ENCODE data around the gene FITM2.
"Not testable (repeated sequence)": the region's sequence is repeated elsewhere in the genome, so short reads cannot be mapped to it uniquely, and the experiment has no call there.

FITM2 gene

DNA sequence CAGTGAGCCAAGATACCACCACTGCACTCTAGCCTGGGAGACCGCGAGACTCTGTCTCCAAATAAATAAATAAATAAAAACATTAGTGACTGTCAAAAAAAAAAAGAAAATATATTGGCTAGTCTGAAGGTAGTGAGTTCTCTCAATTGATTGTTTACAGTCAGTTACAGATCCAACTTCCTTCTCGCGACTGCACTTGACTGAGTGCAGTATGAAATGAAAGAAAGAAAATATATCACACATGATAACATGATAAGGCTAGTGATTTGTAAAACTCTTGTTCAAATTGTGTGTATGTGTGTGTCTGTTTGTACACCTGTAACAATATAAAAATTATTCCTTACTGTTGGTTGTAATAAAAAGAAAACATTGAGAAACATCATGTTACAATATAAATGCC, 33.7 kb upstream of the FITM2 start:
- no peaks in the 10 kb centered on the region for H3K36me3 Mint-ChIP-seq
- H3K27ac Mint-ChIP-seq = no peak overlapping the region
- no peaks in the 10 kb centered on the region for H3K9me3 Mint-ChIP-seq
- H3K4me1 Mint-ChIP-seq = no peaks in the 10 kb centered on the region
- DNase-seq (ENCODE audit: low spot score in 2 of 2) = no peak
- ATAC-seq (ENCODE audit: low read depth) = no peak
- H3K4me3 Mint-ChIP-seq = no peak overlapping the region
- H3K27me3 Mint-ChIP-seq = peaks cover 10% of the 10 kb centered on the region

DNA sequence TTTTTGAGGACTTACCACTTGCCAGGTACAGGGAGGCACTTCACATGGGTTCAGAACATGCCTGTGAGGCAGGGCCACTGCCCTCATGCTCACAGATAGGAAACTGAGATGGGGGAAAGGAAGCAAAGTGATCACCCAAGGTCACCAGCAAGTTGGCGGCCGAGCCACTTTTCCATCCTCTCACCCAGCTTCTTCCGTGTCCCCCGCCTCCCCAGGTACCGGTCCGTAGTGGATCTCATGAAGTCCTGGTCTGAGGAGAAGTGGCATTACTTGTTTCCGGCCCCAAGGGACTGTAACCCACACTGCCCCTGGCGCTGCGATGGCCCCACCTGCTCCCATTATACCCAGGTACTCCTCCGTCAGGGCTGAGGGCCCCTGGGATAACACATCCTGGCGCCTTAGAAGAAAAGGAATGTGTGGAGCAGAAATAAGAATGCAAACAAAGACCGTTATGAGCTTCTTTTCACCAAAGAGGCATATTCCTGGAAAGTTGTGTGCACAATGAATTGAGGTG, 32.2 kb upstream of the FITM2 start:
- peaks cover 7% of the 10 kb centered on the region for H3K27me3 Mint-ChIP-seq
- no peak overlapping the region for H3K4me3 Mint-ChIP-seq
- H3K36me3 Mint-ChIP-seq = no peaks in the 10 kb centered on the region
- DNase-seq (ENCODE audit: low spot score in 2 of 2) = no peak
- no peaks in the 10 kb centered on the region for H3K9me3 Mint-ChIP-seq
- H3K27ac Mint-ChIP-seq = no peak overlapping the region
- H3K4me1 Mint-ChIP-seq = no peaks in the 10 kb centered on the region
- no peak for ATAC-seq (ENCODE audit: low read depth)

DNA sequence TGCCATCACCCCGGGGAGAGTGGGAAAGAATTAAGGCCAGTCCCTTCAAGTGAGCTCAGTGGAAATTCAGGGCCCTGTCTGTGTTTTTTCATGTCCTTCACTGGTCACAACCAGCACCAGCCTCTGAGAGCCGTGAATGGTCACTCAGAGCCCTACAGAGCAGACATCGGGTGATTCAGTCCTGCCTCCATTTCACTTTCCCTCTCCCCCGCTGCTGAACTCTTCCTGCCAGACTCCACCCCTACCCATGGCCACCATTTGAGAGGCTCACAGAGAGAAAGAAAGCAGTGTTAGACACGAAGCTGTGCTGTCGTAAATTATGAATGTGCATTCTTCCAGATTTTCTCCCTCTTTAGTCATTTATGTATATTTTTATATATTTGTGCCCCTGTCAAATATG, 31.2 kb upstream of the FITM2 start:
- DNase-seq (ENCODE audit: low spot score in 2 of 2) (no peak), ATAC-seq (ENCODE audit: low read depth) (no peak)
- Mint-ChIP-seq H3K27me3 (peaks cover 7% of the 10 kb centered on the region), H3K36me3 (no peaks in the 10 kb centered on the region), H3K4me3 (no peak overlapping the region), H3K4me1 (no peaks in the 10 kb centered on the region), H3K27ac (no peak overlapping the region), H3K9me3 (no peaks in the 10 kb centered on the region)

DNA sequence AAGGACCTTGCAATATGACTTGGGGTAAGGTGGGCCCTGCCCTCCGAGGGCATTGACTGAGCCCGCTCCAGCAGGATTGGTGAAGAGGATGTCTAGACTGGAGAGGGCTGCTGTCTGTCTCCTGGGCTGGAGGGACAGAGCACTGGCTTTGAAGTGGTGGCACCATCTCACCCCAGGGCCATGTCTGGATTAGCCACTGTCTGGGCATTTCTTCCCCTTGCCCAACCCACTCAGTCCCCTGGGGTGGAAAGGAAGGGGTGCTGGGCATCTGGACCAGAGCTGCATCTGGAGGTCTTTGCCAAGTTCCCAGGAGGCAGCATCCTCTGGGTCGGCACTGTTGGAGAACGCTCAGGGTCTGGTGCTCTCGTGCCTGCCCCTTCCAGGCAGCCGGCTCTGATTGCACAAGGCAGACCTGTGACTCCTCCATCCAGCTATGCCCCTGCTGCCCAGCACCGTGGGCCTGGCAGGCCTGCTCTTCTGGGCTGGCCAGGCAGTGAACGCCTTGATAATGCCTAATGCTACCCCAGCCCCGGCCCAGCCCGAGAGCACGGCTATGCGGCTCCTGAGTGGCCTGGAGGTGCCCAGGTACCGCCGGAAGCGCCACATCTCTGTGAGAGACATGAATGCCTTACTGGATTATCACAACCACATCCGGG, 25.9 kb upstream of the FITM2 start, which contains the start of gene R3HDML:
Gene R3HDML (plus strand): TSS at position 319 of the 656 bp plus-strand sequence. CDS start 115 bp downstream, at position 434.
- ATAC-seq (ENCODE audit: low read depth) = no peak
- H3K4me1 Mint-ChIP-seq = no peaks in the 10 kb centered on the region
- no peak for DNase-seq (ENCODE audit: low spot score in 2 of 2)

DNA sequence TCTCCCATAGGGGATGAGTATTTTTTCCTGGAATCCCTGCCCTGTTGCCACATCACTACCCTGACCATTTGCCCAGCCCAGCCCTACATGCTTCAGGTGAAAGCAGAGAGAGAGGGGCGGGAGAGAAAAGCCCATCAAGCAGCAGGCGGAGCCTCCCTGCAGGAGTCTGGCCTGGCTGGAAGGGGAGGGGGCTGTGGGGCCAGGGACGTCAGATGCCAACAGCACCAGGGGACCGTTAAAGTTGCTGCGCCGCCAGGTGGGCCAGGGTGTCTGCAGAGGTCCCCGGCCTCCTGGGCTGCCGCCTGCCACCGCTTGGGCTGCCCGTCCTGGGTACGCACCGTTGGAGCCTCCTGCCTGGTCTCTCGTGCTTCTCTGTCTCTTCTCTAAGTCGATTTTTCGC, 25.1 kb upstream of the FITM2 start:
- no peaks in the 10 kb centered on the region for H3K36me3 Mint-ChIP-seq
- no peaks in the 10 kb centered on the region for H3K4me1 Mint-ChIP-seq
- H3K27me3 Mint-ChIP-seq = peaks cover 15% of the 10 kb centered on the region
- H3K27ac Mint-ChIP-seq = no peak overlapping the region
- H3K9me3 Mint-ChIP-seq = no peaks in the 10 kb centered on the region
- DNase-seq (ENCODE audit: low spot score in 2 of 2) (no peak), ATAC-seq (ENCODE audit: low read depth) (no peak)
- no peak overlapping the region for H3K4me3 Mint-ChIP-seq

More for the DNA sequence above, 25.9 kb upstream of the FITM2 start, which contains the start of gene R3HDML:
- H3K27me3 Mint-ChIP-seq = peaks cover 14% of the 10 kb centered on the region
- no peak within 1 kb of the TSS for H3K27ac Mint-ChIP-seq
- H3K4me3 Mint-ChIP-seq = no peak within 1 kb of the TSS
- H3K9me3 Mint-ChIP-seq = no peaks in the 10 kb centered on the region
- no peaks in the 10 kb centered on the region for H3K36me3 Mint-ChIP-seq

DNA sequence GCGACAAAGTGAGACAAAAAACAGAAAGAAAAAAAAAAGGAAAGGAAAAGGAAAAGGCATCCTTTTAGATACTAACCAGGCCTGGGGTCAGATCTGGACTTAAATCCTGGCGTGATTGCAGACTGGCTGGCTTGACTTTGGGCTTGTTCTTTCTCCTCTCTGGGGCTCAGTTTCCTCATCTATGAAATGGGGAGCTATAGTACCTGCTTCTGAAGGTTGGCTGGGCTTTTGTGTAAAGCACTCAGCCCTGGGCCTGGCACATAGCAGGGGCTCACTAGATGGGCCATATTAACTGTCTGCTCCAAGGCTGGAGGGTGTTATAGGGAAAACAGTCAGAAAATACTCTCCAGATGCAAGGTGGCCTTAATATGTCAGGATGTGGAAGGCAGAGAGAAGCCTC, 24.7 kb upstream of the FITM2 start:
- Mint-ChIP-seq H3K4me1 (no peaks in the 10 kb centered on the region), H3K27me3 (peaks cover 15% of the 10 kb centered on the region), H3K9me3 (no peaks in the 10 kb centered on the region), H3K27ac (no peak overlapping the region), H3K36me3 (no peaks in the 10 kb centered on the region), H3K4me3 (no peak overlapping the region)
- no peak for DNase-seq (ENCODE audit: low spot score in 2 of 2)
- no peak for ATAC-seq (ENCODE audit: low read depth)

DNA sequence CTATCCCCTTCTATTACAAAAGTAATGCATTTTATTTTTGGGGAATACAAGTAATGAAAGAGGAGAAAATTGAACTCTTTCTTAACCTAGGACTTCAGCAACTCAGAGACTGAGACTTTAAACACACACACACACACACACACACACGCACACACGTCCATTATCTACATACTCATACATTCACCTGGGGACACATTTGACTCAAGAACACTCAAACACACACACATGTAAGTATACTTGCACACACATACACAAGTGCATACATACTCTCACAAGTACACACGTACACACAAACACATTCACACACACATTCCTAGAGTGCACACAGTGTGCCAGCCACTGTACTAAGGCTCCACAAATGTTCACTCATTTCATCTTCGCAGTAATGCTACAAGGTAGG, 23.7 kb upstream of the FITM2 start:
- no peak overlapping the region for H3K4me3 Mint-ChIP-seq
- DNase-seq (ENCODE audit: low spot score in 2 of 2) = no peak
- ATAC-seq (ENCODE audit: low read depth) = no peak
- no peak overlapping the region for H3K27ac Mint-ChIP-seq
- no peaks in the 10 kb centered on the region for H3K4me1 Mint-ChIP-seq
- H3K9me3 Mint-ChIP-seq = no peaks in the 10 kb centered on the region
- H3K36me3 Mint-ChIP-seq = no peaks in the 10 kb centered on the region
- H3K27me3 Mint-ChIP-seq = peaks cover 15% of the 10 kb centered on the region

DNA sequence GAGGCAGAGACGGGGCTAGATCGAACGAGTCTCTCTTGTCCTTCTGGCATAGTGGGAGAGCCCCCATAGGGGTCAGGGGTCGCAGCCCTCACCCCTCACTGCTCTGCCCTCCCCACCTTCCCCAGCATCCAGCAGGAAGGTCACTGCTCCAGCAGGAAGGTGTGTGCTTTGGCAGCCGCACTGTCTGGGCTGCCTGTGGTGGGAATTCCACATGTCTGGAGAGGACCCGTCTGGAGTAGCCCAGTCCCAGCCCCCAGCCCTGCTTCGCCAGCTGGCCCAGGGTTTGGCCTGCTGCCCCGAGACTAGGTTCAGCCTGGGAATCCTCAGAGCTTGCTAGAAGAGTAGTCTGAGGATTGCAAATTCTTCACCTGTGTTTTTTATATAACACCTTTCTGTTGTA, 23.3 kb upstream of the FITM2 start:
- ATAC-seq (ENCODE audit: low read depth) = no peak
- Mint-ChIP-seq H3K27ac (no peak overlapping the region), H3K4me1 (no peaks in the 10 kb centered on the region), H3K27me3 (peaks cover 15% of the 10 kb centered on the region), H3K9me3 (no peaks in the 10 kb centered on the region), H3K4me3 (no peak overlapping the region), H3K36me3 (no peaks in the 10 kb centered on the region)
- DNase-seq (ENCODE audit: low spot score in 2 of 2) = no peak

DNA sequence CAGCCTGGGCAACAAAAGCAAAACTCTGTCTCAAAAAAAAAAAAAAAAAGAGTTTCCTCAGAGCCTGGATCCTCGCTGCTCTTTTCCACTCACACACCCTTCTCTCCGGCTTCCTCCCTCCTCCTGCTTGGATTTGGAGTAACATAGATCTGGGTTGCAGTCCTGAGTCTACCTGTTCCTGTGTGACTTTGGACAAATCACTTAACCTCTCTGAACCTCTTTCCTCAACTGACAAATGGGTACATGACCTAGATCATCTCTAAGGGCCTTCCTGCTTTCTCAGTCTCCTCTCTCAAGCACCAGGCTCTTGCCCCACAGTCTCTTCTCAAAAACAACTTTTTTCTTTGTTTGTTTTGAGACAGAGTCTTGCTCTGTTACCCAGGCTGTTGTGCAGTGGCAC, 20.2 kb upstream of the FITM2 start:
- no peak overlapping the region for H3K27ac Mint-ChIP-seq
- H3K4me1 Mint-ChIP-seq = no peaks in the 10 kb centered on the region
- ATAC-seq (ENCODE audit: low read depth) (no peak), DNase-seq (ENCODE audit: low spot score in 2 of 2) (no peak)
- H3K27me3 Mint-ChIP-seq = peaks cover 16% of the 10 kb centered on the region
- H3K4me3 Mint-ChIP-seq = no peak overlapping the region
- no peaks in the 10 kb centered on the region for H3K36me3 Mint-ChIP-seq
- H3K9me3 Mint-ChIP-seq = no peaks in the 10 kb centered on the region

DNA sequence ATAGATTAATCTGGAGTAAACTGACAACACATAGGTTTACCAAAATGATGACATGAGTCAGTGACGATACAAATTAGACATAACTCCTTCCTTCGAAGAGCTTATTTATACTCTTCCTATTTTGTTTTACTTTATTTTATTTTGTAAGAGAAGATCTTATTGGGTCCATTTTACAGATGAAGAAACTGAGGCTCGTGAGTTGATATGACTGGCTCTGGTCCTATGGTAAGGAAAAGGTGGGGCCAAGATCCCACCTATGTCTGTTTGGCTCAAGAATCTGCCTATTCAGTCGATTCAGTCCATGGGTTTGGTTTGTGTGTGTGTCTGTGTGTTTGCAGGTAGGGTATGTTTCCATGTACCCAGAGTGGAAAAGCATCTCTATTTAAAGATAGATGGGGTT, 17.4 kb upstream of the FITM2 start:
- ATAC-seq (ENCODE audit: low read depth) (no peak), DNase-seq (ENCODE audit: low spot score in 2 of 2) (no peak)
- no peaks in the 10 kb centered on the region for H3K4me1 Mint-ChIP-seq
- H3K9me3 Mint-ChIP-seq = no peaks in the 10 kb centered on the region
- H3K4me3 Mint-ChIP-seq = no peak overlapping the region
- no peaks in the 10 kb centered on the region for H3K36me3 Mint-ChIP-seq
- H3K27me3 Mint-ChIP-seq = peaks cover 17% of the 10 kb centered on the region
- no peak overlapping the region for H3K27ac Mint-ChIP-seq

DNA sequence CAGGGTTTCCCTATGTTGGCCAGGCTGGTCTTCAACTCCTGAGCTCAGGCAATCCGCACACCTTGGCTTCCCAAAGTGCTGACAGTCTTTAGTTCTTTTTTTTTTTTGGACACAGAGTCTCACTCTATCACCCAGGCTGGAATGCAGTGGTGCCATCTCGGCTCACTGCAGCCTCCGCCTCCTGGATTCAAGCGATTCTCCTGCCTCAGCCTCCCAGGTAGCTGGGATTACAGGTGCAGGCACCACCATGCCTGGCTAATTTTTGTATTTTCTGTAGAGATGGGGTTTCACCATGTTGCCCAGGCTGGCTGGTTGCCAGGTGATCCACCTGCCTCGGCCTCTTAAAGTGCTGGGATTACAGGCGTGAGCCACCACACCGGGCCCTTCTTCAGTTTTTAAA, 16.7 kb upstream of the FITM2 start:
- H3K4me1 Mint-ChIP-seq; H3K27ac Mint-ChIP-seq; ATAC-seq (ENCODE audit: low read depth); H3K36me3 Mint-ChIP-seq; H3K4me3 Mint-ChIP-seq; DNase-seq (ENCODE audit: low spot score in 2 of 2); H3K9me3 Mint-ChIP-seq: not testable (repeated sequence)
- H3K27me3 Mint-ChIP-seq = peaks cover 15% of the 10 kb centered on the region

DNA sequence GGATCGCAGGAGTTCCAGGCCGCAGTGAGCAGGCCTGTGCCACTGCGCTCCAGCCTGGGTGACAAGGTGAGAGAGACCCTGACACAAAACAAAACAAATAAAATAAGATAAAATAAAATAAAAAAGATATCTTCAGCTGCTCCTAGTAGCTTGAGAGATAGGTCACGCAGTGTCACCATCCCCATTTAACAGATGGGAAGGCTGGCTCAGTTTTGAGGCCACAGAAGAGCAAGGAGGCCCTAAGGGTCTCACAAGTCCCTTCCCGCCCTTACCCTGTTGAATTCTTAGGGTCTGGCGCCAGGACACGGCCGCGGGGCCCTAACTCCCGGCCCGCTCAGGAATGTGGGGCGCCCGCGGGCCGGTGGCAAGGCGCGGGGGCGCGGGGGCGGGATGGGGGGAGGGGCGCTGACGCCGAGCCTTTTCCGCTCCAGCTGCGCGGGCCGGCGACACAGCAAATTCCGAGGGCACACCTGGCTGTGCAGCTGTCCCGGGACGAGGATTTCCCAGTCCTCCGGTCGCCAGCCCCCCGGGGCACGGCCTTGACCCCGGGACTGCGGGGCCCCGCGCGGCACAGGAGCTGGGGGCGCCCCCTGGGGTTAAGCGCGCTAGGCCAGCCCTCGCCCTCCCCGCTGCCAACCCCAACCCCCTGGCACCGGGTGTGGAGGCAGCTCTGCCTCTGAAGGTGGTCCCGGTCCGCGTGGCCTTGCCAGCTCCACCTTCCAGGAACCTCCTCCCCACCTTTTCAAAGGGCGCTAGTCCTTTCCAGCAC, 15.6 kb upstream of the FITM2 start:
- DNase-seq (ENCODE audit: low spot score in 2 of 2) = no peak
- H3K27ac Mint-ChIP-seq = no peak overlapping the region

DNA sequence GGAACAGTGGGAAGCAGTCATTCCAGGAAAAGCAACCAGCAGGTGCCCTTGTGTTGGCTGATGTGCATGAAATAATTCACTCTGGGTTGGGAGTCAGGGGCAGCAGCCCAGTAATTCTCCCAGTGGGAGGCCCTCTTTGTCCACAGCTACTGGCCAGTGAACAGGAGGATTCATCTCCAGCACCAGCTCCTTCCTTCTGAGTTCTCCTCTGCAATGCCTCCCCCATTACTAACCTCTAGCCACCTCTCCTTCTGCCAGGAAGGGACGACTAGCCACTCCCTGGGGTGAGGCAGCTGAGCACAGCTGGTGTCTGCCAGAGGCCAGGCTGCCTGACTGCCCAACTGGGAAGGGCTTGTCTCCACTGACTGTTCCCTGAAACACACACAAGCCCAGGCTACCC, 13.3 kb upstream of the FITM2 start:
- Mint-ChIP-seq H3K36me3 (no peaks in the 10 kb centered on the region), H3K4me3 (no peak overlapping the region), H3K9me3 (no peaks in the 10 kb centered on the region), H3K27me3 (peaks cover 12% of the 10 kb centered on the region), H3K27ac (no peak overlapping the region), H3K4me1 (no peaks in the 10 kb centered on the region)
- ATAC-seq (ENCODE audit: low read depth) = no peak
- no peak for DNase-seq (ENCODE audit: low spot score in 2 of 2)

More for the DNA sequence above, 15.6 kb upstream of the FITM2 start:
- Mint-ChIP-seq H3K9me3 (no peaks in the 10 kb centered on the region), H3K4me3 (peak overlapping the region; percentile 51), H3K36me3 (no peaks in the 10 kb centered on the region), H3K4me1 (no peaks in the 10 kb centered on the region), H3K27me3 (peaks cover 15% of the 10 kb centered on the region)
- ATAC-seq (ENCODE audit: low read depth) = peak; percentile 26

DNA sequence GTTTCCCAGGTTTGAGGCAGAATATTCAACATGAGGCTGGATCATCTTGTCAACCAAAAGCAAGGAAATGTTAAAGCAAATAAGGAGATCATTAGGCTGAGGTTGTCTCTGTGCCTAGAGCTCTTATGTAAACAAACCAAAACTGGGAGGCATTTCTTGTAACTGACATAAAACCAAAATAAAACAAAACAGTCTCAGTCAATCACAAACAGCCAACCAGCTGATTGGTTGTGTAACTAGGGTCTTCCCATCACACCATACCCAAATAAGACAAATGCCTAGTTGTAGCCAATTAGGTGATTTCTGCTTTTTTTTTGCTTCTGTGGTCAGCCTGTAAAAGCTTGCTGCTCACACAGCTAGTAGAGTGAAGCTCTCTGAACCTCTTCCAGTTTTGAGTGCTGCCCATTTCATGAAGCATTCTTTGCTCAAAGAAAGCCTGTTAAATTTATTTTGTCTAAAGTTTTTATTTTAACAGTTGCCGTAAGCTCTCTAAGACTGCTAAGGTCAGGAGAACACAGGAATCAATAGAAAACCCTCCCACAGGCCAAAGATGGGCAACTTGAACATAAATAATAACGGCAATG, 8.9 kb upstream of the FITM2 start:
- H3K9me3 Mint-ChIP-seq = no peaks in the 10 kb centered on the region
- H3K4me1 Mint-ChIP-seq = no peaks in the 10 kb centered on the region
- no peak for ATAC-seq (ENCODE audit: low read depth)
- H3K27me3 Mint-ChIP-seq = peaks cover 4% of the 10 kb centered on the region
- H3K4me3 Mint-ChIP-seq = no peak overlapping the region
- no peaks in the 10 kb centered on the region for H3K36me3 Mint-ChIP-seq
- H3K27ac Mint-ChIP-seq = no peak overlapping the region
- DNase-seq (ENCODE audit: low spot score in 2 of 2) = no peak
